Neural progenitor cell (in vitro differentiated cells): Measurements from ENCODE around the gene SH2D2A. TPM values are rescaled to one million over a fixed set of nuclear protein-coding genes. Genes with fewer than 3 reads are reported as not detected.

ENCODE experiments used
- DNase-seq: peaks from one replicate; pipeline ENCODE4 v3.0.0-alpha.2; 2016; ENCODE audit warnings: low spot score
- H2AFZ ChIP-seq: fragments of 200-600 bp; sonication (generic); replicated peaks from 2 replicates; pipeline ENCODE4 v1.6.1; 2016; ENCODE audit warnings: antibody characterized with exemption
- H3F3A ChIP-seq: fragments of 200-600 bp; sonication (generic); 2 replicates; pipeline ENCODE4 v1.6.1; 2016; ENCODE audit warnings: antibody characterized with exemption, low read depth
- H3K27ac ChIP-seq: fragments of 200-600 bp; sonication (generic); 2 replicates; pipeline ENCODE4 v1.5.1; 2016; ENCODE audit warnings: mild to moderate bottlenecking
- H3K27me3 ChIP-seq: fragments of 200-600 bp; sonication (generic); 2 replicates; pipeline ENCODE4 v1.6.1; 2016; ENCODE audit warnings: mild to moderate bottlenecking, moderate library complexity
- H3K36me3 ChIP-seq: fragments of 200-600 bp; sonication (generic); 2 replicates; pipeline ENCODE4 v1.5.1; 2016
- H3K4me1 ChIP-seq: fragments of 200-600 bp; sonication (generic); 2 replicates; pipeline ENCODE4 v1.6.1; 2016; ENCODE audit warnings: mixed run types
- H3K4me2 ChIP-seq: fragments of 200-600 bp; sonication (generic); 2 replicates; pipeline ENCODE4 v1.6.1; 2016
- H3K4me3 ChIP-seq: fragments of 200-600 bp; sonication (generic); 2 replicates; pipeline ENCODE4 v1.5.1; 2016
- H3K79me2 ChIP-seq: fragments of 200-600 bp; sonication (generic); 2 replicates; pipeline ENCODE4 v1.6.1; 2016; ENCODE audit warnings: low read depth
- H3K9ac ChIP-seq: fragments of 200-600 bp; sonication (generic); 2 replicates; pipeline ENCODE4 v1.6.1; 2016
- H3K9me3 ChIP-seq: fragments of 200-600 bp; sonication (generic); 2 replicates; pipeline ENCODE4 v1.5.1; 2016; ENCODE audit warnings: low read depth
- H4K20me1 ChIP-seq: fragments of 200-600 bp; sonication (generic); 2 replicates; pipeline ENCODE4 v1.6.1; 2016; ENCODE audit warnings: low read depth
- H3K27ac Mint-ChIP-seq: 3 replicates; pipeline ENCODE4 v1.8.0; 2021; ENCODE audit warnings: mixed read lengths
- H3K27me3 Mint-ChIP-seq: 2 replicates; pipeline ENCODE4 v1.8.0; 2022; ENCODE audit warnings: low read depth, mild to moderate bottlenecking, inconsistent platforms, moderate library complexity, mixed read lengths; ENCODE audit not compliant: insufficient read depth
- H3K36me3 Mint-ChIP-seq: 3 replicates; pipeline ENCODE4 v1.8.0; 2021; ENCODE audit warnings: mixed read lengths
- H3K4me1 Mint-ChIP-seq: 3 replicates; pipeline ENCODE4 v1.8.0; 2021; ENCODE audit warnings: mixed read lengths
- H3K4me3 Mint-ChIP-seq: 3 replicates; pipeline ENCODE4 v1.8.0; 2021; ENCODE audit warnings: mild to moderate bottlenecking, moderate library complexity, mixed read lengths
- H3K9me3 Mint-ChIP-seq: 3 replicates; pipeline ENCODE4 v1.8.0; 2020; ENCODE audit warnings: mixed read lengths
- EZH2 ChIP-seq: fragments of 200-600 bp; sonication (generic); IDR thresholded peaks from 2 replicates; pipeline ENCODE4 v1.6.1; 2017; ENCODE audit warnings: antibody characterized with exemption, mild to moderate bottlenecking, moderate library complexity
- EZH2phosphoT487 ChIP-seq: fragments of 200-600 bp; sonication (generic); IDR thresholded peaks from 2 replicates; pipeline ENCODE4 v1.6.1; 2017; ENCODE audit warnings: antibody characterized with exemption
- total RNA-seq: library from RNA; depleted of rRNA; stranded (reverse); fragments of >200 nt; gene quantifications from 2 replicates; pipeline ENCODE4 v1.2.3, GENCODE V29; 2015; ENCODE audit warnings: low replicate concordance
- TF ChIP-seq, protein P1 (sequence below): fragments of 200-600 bp; sonication (generic); IDR thresholded peaks from 2 replicates; pipeline ENCODE4 v1.5.1; 2017; ENCODE audit warnings: antibody characterized with exemption, mild to moderate bottlenecking

SH2D2A gene
- total RNA-seq, 1 donor from 2014 or later, result not detected

GRCh38 chr1:156863631-156864030 is 47.0 kb upstream of the SH2D2A start:
- no peaks in the 10 kb centered on the region for H3K36me3 Mint-ChIP-seq
- H3K27ac Mint-ChIP-seq, result no peak overlapping the region
- peaks cover 52% of the 10 kb centered on the region for H3K27me3 Mint-ChIP-seq
- Histone ChIP-seq H3K27ac (no peak overlapping the region), H3K9me3 (no peaks in the 10 kb centered on the region), H2AFZ (no peak overlapping the region), H3F3A (peaks cover 27% of the 10 kb centered on the region), H4K20me1 (peaks cover 11% of the 10 kb centered on the region), H3K79me2 (no peaks in the 10 kb centered on the region), H3K4me3 (no peak overlapping the region), H3K4me2 (no peak overlapping the region), H3K9ac (no peak overlapping the region), H3K27me3 (peaks cover 74% of the 10 kb centered on the region), H3K4me1 (peaks cover 23% of the 10 kb centered on the region), H3K36me3 (no peaks in the 10 kb centered on the region)
- DNase-seq, result no peak
- no peaks in the 10 kb centered on the region for H3K9me3 Mint-ChIP-seq
- TF ChIP-seq EZH2phosphoT487, result no peak
- TF ChIP-seq EZH2, result no peak
- TF ChIP-seq, protein P1, sequence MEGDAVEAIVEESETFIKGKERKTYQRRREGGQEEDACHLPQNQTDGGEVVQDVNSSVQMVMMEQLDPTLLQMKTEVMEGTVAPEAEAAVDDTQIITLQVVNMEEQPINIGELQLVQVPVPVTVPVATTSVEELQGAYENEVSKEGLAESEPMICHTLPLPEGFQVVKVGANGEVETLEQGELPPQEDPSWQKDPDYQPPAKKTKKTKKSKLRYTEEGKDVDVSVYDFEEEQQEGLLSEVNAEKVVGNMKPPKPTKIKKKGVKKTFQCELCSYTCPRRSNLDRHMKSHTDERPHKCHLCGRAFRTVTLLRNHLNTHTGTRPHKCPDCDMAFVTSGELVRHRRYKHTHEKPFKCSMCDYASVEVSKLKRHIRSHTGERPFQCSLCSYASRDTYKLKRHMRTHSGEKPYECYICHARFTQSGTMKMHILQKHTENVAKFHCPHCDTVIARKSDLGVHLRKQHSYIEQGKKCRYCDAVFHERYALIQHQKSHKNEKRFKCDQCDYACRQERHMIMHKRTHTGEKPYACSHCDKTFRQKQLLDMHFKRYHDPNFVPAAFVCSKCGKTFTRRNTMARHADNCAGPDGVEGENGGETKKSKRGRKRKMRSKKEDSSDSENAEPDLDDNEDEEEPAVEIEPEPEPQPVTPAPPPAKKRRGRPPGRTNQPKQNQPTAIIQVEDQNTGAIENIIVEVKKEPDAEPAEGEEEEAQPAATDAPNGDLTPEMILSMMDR, result no peak
- H3K4me3 Mint-ChIP-seq, result peak overlapping the region; percentile 2
- peaks cover 54% of the 10 kb centered on the region for H3K4me1 Mint-ChIP-seq

DNA sequence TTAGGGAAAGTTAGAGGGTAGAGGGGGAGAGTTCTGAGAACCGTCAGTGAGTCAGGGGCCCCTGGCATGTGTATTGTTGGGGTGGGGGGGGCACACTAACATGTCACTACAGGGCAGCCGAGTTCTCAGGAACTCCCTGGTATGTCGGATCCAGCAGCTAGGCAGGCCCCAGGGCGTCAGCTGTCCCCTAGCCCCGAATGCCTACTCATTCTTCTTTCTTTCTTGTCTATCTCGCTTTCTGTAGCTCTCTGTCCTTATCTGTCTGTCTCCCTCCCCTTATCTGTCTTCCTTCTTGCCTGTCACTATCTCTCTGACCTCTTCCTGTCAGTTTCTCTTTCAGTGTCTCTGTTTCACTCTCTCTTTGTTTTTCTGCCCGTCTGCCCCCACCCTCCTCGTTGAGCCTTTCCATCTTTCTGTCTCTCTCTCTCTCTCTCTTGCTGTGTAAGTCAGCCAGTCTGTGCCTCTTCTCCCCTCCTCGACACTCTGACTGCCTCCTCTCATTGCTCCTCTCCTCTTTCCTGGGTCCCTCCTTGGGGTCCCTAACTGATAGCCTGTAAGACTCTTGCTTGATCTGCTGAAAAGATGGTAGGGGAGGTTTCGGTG is 46.5 kb upstream of the SH2D2A start:
- Histone ChIP-seq H3K4me2 (no peak overlapping the region), H3K9me3 (no peaks in the 10 kb centered on the region), H3F3A (peaks cover 32% of the 10 kb centered on the region), H3K4me1 (peaks cover 28% of the 10 kb centered on the region), H3K79me2 (no peaks in the 10 kb centered on the region), H4K20me1 (peaks cover 16% of the 10 kb centered on the region), H3K27ac (no peak overlapping the region), H2AFZ (no peak overlapping the region), H3K36me3 (no peaks in the 10 kb centered on the region), H3K27me3 (peaks cover 80% of the 10 kb centered on the region), H3K4me3 (no peak overlapping the region), H3K9ac (no peak overlapping the region)
- no peaks in the 10 kb centered on the region for H3K36me3 Mint-ChIP-seq
- peak overlapping the region; percentile 1 for H3K4me3 Mint-ChIP-seq
- H3K27ac Mint-ChIP-seq, result no peak overlapping the region
- peaks cover 57% of the 10 kb centered on the region for H3K27me3 Mint-ChIP-seq
- peaks cover 59% of the 10 kb centered on the region for H3K4me1 Mint-ChIP-seq
- no peak for TF ChIP-seq EZH2phosphoT487
- TF ChIP-seq, protein P1, result no peak
- TF ChIP-seq EZH2, result no peak
- no peak for DNase-seq
- H3K9me3 Mint-ChIP-seq, result no peaks in the 10 kb centered on the region

- H3K4me1 Mint-ChIP-seq, result peaks cover 57% of the 10 kb centered on the region
- Histone ChIP-seq H3K9me3 (no peaks in the 10 kb centered on the region), H3K79me2 (no peaks in the 10 kb centered on the region), H3K4me2 (no peak overlapping the region), H3F3A (peaks cover 32% of the 10 kb centered on the region), H3K9ac (no peak overlapping the region), H2AFZ (no peak overlapping the region), H3K4me3 (no peak overlapping the region), H3K27me3 (peaks cover 85% of the 10 kb centered on the region), H3K36me3 (no peaks in the 10 kb centered on the region), H4K20me1 (peaks cover 16% of the 10 kb centered on the region), H3K4me1 (peaks cover 29% of the 10 kb centered on the region), H3K27ac (no peak overlapping the region)
- H3K27me3 Mint-ChIP-seq, result peaks cover 61% of the 10 kb centered on the region
- no peak for TF ChIP-seq EZH2
- TF ChIP-seq, protein P1, result no peak
- TF ChIP-seq EZH2phosphoT487, result no peak
- H3K36me3 Mint-ChIP-seq, result no peaks in the 10 kb centered on the region
- no peak overlapping the region for H3K27ac Mint-ChIP-seq
- DNase-seq, result no peak
- H3K9me3 Mint-ChIP-seq, result no peaks in the 10 kb centered on the region
- H3K4me3 Mint-ChIP-seq, result no peak overlapping the region
Observed at GRCh38 chr1:156862584-156862983, 45.9 kb upstream of the SH2D2A start.
